ENCODE data around the gene MOSPD3.
"Not testable (repeated sequence)": the region's sequence is repeated elsewhere in the genome, so short reads cannot be mapped to it uniquely, and the experiment has no call there.

The MOSPD3 gene

DNA sequence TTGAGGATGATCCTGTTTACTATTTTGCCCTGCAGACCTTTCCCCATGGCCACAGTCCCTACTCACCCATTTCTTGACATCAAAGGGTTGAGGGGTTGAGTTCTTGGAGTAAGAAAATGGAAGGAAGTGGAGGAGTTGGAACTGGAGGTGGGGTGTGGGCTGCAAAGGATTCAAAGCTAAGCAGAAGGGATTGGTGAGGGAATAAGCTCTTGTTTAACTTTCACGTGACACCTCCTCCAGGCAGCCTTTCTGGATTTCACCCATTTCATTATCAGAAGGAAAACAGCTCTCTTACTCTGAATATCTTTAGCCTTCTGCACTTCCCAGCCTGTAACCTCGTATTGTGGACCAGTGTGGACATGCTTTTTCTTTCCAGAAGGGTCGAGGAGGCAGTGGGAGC lies 13.7 kb downstream of the MOSPD3 start:
- DNase-seq (ENCODE audit: low read depth): no peak

DNA sequence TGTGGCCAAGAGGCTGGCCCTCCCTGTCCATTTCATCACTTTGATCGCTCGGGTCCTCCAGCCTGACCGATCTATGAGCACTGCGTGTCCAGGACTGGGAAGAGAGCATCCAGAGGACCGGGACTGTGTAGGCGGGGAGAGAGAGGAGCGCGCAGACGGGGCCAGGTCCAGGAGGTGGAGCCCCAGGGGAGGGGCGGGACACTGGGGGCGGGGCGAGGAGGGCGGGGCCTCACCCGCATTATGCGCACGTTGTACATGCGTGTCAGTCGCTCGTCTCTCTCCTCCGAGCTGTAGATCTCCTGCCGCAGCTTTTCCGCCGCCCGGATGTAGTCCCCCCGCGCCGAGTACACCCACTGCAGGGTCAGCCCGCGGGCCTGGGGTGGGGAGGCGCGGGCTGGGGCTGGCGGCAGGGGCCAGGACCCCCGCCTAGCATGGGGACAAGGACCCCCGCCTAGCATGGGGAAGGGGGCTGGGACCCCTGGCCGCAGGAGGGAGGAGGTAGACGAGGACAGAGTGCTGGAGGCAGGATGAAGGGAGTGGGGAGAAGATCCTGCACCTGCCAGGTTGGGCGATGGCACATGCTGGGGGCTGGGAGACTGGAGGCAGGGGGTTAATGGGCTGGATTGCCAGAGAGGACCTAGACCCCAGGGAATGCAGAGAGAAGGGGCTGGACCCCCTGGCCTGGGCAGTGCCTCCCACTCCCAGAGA lies 14.3 kb downstream of the MOSPD3 start:
- DNase-seq (ENCODE audit: low read depth): peak; percentile 90

DNA sequence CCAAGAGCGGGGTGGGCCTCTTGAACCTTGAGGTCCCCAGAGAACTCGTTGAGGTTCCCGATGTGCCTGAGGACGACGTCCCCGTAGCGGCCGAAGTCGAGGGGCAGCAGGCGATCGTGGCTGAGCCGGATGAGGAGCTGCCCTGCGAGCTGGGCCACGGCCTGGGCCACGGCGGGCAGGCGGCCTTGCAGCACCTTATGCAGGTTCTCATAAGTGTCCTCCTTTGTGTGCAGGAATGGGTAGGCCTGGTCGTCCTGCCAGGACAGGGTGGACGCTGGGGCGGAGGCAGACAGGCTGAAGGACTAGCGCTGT lies 14.9 kb downstream of the MOSPD3 start:
- no peak for DNase-seq (ENCODE audit: low read depth)

DNA sequence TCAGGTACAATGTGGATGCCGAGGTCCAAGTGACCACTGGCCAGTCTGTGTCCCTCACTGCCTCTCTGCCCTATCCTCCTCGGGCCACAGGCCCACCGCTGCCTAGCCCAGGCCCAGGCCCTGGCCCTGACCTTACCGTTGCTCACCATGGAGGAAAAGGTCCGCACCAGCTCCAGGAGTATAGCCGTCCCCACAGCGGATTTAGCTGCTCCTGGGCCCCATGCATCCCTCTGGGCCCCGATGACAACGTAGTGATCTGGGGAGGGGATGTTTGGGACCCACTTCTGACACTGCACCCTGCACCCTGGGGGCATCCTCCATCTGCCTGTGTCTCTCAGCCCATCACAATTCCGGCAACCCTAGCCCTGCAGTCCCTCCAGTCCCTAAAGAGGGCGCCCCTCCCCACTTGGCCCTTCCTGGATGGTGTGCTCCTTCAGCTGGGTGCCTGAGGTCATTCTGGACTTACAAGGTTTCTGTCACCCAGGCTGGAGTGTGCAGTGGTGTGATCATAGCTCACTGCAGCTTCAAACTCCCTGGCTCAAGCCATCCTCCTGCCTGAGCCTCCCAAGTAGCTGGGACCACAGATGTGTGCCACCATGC lies 16.9 kb downstream of the MOSPD3 start:
- DNase-seq (ENCODE audit: low read depth): peak; percentile 40

DNA sequence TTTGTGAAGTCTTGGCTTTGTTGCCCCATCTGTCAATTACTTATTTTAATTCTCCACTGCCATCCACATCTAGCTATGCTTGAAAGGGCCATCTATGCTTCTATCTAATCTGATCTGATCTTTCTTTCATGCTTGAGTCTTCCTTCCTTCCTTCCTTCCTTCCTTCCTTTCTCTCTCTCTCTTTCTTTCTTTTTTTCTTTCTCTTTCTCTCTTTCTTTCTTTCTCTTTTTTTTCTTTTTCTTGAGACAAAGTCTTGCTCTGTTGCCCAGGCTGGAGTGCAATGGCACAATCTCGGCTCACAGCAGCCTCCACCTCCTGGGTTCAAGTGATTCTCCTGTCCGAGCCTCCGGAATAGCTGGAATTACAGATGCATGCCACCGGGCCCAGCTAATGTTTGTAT lies 17.7 kb downstream of the MOSPD3 start:
- DNase-seq (ENCODE audit: low read depth): no peak

DNA sequence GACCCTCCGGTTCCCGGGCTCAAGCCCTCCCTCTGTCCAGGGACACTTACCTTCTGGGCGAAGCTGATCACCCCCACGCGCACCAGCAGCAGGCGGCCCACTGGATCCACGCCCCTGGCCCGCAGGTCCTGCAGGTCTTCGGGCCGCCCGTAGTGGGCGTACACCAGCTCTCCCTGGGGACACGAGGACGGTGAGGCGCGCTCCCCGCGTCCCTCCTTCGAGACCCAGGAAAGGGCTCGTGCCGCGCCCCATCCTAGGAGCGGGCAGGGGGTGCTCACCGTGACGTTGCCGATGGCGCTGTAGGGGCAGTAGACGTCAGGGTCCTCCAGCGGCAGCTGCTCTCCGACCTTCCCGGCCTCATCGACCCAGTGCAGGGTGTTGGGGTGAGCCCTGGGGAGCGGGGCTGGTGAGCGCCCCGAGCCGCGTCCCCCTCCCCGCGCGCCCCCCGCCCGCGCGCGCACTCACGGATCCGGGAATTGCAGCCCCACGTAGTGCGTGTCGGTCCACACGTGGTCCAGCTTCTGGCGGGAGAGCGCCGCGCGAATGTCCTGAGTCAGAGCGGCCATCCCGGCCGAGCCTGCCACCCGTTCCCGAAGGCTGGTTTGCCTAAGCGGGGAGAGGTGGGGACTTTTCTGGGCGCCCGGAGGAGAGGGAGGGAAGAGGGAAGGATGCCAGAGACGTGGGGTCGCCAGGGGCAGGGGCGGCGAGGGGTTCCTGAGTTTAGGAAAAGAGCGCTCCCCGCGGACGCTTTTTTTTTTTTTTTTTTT lies 20.8 kb downstream of the MOSPD3 start:
- peak; percentile 46 for DNase-seq (ENCODE audit: low read depth)

DNA sequence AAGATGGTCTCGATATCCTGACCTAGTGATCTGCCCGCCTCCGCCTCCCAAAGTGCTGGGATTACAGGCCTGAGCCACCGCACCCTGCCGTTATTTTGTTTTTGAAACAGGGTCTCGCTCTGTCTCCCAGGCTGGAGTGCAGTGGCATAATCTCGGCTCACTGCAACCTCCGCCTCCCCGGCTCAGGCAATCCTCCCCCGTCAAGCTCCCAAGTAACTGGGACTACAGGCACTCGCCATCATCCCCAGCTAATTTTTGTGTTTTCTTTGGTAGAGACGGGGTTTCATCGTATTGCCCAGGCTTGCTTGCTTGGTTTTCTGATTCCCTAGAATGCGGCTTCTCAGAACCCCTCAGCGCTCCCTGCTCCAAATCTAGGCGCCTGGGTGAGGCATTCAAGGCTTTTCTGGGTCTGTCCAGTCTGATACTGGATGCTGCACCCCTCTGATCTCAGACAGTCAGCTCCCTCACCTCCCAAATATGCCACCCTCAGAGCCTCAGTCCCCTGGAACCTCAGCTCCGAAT lies 27.7 kb downstream of the MOSPD3 start:
- no peak for DNase-seq (ENCODE audit: low read depth)

DNA sequence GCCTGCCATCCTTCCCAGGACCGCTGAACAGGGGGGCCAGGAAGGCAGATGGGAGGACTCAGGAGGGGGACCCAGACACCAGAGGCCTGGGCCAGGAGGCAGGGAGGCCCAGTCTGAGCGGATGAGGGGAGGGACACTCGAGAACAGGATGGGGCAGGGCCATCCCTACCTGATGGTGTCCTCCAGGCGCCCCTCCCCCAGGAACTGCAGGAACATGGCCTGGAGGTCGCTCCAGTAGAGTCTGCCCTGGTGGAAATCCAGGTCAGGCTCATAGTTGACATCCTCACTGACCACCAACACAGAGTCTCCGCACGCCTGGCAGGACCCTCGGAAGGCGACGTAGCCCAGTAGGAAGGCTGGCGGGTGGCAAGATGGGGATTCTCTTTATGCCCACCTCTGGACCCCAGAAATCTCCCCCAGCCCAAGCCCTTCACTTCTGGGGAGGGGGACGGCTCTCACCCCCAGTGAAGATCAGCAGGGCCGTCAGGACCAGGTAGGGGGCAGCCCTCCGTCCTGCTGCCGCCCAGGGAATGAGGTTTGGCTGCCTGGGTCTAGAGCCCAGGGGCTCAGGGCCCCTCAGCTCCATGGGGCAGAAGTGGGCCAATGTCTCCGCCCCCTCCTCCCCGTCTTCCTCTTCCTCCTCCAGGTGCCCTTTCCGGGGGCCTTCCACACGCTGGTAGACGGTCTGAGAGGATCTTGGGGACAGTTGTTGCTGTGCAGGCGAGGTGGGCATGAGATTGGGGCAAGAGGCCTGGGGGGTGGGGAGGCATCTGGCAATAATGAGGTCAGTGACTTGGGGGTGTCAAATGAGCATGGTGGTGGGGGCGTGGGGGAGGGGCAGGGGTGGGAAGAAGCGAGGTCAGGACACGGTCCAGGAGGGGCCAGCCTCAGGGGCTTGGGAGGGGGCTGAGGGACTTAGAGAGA lies 28.4 kb downstream of the MOSPD3 start:
- no peak for DNase-seq (ENCODE audit: low read depth)

DNA sequence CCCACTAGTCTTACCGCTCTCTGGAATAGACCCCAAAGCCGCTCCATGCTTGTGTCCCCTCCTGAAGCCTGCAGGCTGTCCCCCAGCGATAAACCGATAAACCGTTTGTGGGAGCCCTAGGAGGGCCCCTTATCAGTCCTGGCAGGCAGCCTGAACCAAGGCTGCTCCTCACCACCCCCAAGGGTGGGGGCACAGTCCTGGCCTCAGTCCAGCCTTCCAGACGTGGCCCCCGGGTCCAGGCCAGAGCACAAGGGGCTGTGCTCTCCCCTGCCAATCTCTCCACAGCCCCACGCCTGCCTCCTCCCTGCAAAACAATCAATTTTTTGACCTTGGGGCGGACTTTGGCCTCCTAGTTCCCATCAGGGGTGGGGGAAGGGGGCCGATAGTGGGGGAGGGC lies 29.1 kb downstream of the MOSPD3 start, which contains the start of gene TFR2:
TSS of gene TFR2 (minus strand) at position 90 of the 397 bp plus-strand sequence. CDS start at position 47, 43 bp downstream.
- DNase-seq (ENCODE audit: low read depth): no peak

DNA sequence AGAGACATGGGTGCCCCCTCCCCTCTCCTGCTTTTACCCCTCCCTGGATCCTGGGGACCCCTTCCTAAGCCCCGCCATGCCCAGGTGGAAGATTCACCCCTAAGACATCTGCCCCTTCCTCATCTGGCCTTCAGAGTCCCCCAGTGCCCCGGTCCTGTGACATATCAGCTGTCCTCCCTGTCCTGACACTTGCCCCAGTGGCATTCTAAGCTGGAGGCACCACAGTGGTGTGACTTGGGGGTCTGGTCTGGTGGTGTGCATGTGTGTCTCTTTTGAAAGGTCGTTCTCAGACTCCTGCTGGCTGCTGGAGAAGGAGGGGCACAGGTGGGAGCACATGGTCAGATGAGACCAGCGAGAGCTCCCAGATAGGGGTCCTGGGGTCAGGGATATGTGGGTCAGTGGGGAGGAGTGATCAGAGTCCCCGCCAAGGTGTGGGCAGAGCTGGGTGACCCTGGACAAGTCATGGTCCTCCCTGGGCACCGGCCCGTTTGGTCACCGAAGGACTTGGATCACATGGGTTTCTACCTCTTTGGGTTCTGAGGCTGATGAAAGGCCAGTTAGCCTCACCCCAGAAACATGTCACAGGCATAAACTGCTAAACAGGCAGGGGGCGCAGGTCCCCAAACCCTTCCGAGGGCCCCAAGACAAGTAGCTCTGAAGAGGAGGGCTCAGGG lies 29.7 kb downstream of the MOSPD3 start:
- DNase-seq (ENCODE audit: low read depth): no peak

DNA sequence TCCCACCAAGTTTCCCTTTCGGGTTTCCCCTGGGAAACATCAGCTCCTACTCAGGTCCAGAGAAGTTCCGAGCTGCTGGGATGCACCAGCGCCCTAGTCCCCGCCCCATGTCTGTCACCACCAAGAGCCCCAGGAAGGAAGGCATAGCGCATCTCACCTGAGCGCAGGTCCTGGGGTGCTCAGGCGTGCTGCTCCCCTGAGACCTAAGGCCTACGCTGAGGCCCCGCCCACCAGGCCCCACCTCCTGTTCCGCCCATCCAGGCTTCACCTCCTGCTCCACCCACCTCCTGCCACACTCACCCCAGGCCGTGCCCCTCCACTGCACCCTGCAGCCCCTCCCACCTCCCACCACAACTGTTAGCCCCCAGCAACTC lies 30.2 kb downstream of the MOSPD3 start:
- DNase-seq (ENCODE audit: low read depth): no peak

DNA sequence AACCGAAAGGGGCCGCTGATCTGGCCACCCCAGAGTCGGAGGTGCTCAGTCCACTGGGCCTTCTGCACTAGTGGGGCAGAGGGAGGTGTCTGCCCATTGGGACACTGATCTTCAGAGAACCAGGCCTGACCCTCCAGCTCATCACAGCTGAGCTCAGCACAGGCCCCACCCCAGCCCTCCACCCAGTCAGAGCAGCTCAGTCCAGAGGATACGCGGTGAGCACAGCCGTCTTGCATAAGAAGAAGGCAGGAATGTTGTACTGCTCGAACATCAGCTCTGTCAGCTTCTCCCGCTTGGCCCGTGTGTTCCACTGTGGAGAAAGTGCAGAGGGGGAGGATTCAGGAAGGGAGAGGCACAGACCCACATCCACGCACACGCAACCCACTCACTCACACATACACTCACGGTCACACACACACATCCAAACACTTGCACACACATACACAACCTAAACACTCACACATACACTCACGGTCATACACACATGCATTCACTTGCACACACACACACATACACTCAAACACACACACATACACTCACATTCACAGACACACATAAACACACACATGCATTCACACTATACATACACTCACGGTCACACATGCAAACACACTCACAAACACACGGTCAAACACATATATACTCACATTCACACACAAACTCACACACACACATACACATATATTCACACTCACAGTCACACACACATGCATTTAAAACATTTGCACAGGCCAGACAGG lies 37.7 kb downstream of the MOSPD3 start:
- DNase-seq (ENCODE audit: low read depth): no peak

DNA sequence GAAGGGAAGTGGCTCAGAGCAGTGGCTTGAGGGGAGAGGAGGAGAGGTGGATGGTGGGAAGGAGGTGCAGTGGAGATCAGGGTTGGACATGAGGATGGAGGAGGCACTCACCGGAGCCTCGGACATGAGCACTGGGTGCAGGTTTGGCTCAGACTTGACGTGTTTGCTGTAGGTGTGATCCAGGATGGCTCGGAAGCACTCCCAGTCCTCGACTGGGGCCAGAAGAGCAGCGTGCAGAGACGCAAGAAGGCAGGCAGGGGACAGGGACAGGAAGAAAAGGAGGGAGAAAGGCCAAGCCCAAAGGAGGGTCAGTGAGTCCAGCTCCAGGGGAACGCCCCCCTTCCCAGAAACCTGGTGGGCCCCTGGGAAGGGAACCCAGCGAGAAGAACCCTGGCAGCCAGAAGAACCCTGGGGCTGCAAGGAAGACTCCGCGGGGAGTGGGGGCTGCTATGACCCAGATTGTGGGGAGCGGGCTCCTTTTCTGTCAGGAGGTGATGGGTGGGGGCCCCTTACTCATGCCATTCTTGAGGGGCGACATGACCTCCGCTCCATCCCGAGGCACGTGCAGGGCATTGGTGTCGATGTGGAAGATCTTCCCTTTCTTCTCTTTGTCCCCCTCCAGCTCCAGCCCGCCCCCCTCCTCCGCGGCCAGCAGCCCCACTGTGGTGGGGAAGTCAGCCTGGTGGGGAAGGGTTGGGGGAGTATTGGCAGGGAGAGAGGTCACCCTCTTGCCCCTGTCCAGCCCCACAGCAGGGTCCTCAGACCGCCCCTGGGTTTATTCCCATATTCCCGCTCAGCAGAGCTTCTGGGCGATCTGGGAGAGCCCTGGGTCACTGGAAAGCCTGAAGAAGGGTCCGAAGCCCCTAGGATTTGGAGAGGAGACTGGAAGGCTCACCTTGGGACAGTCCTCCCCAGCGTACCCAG lies 42.8 kb downstream of the MOSPD3 start:
- DNase-seq (ENCODE audit: low read depth): no peak

DNA sequence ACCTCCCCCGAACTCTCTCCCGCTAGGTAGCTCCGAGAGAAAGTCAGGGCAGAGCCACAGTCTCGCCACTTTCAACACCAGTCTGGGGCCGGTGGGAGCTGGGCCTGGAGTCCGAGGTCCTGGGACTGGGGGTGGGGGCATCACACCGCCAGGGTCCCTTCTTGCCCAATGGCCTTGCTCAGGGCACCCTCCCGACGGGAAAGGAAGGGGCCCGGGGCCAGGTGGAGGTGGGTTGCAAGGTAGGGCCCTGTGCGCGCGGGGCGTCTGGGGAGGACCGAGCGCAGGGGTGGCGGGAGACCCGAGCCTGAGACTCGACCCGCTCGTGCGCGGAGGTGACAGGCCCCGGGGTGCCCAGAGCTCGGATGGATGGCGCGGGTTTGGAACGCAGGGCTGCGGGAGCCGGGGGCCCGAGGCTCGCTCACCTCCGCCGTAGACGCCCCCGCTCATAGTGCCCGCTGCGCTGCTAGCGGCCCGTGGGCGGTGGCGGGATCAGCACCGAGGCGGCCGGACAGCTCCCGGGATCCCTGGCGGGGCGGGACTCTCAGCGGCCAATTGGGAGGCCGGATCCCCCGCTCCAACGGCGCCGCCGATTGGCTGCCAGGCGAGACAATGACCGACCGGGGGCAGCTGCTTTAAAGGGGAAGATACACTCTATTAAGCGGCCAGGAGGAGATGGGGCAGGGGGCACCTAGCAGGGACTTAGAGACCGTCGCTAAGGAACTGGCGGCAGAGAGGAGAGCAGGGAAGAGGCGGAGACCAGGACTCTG lies 43.8 kb downstream of the MOSPD3 start, which contains the start of gene ACTL6B:
TSS of gene ACTL6B (minus strand) at position 541 of the 767 bp plus-strand sequence. CDS start at position 447, 94 bp downstream.
- DNase-seq (ENCODE audit: low read depth): peak; percentile 52

DNA sequence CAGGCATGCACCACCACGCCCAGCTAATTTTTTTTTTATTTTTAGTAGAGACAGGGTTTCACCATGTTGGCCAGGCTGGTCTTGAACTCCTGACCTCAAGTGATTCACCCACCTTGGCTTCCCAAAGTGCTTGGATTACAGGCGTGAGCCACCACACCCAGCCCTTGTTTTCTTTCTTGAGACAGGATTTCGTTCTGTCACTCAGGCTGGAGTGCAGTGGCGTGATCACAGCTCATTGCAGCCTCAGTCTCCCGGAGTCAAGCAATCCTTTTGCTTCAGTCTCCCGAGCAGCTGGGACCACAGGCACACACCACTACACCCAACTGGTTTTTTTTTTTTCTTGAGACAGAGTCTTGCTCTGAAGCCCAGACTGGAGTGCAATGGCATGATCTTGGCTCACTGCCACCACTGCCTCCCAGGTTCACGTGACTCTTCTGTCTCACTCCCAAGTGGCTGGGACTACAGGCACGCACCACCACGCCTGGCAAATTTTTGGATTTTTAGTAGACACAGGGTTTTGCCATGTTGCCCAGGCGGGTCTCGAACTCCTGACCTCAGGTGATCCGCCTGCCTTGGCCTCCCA lies 49.9 kb downstream of the MOSPD3 start:
- not testable (repeated sequence) for DNase-seq (ENCODE audit: low read depth)
